Esophagus muscularis mucosa (tissue), 4 donors: ENCODE measurements around the gene EFNA1. TPM values are rescaled to one million over a fixed set of nuclear protein-coding genes. Genes with fewer than 3 reads are reported as not detected.

ENCODE experiments used
- DNase-seq: peaks from one replicate; pipeline ENCODE4 v3.0.0-alpha.2; 2017; ENCODE audit errors: extremely low spot score
- H3K27ac ChIP-seq, 4 donors: fragments of 200-600 bp; sonication (generic); replicated peaks in 1 of 4; 1 replicate in 3 of 4; 2 replicates in 1 of 4; pipeline ENCODE4 v1.5.1; 2016 to 2019; ENCODE audit warnings: mild to moderate bottlenecking in 1 of 4
- H3K27me3 ChIP-seq, 4 donors: fragments of 200-600 bp; sonication (generic); one replicate each; pipeline versions ENCODE4 v1.5.1 to v1.6.0; 2016 to 2019
- H3K36me3 ChIP-seq, 4 donors: fragments of 200-600 bp; sonication (generic); one replicate each; pipeline ENCODE4 v1.5.1; 2016 to 2019
- H3K4me1 ChIP-seq, 4 donors: fragments of 200-600 bp; sonication (generic); one replicate each; pipeline ENCODE4 v1.5.1; 2016 to 2019
- H3K4me3 ChIP-seq, 4 donors: fragments of 200-600 bp; sonication (generic); 1 replicate in 2 of 4; 2 replicates in 2 of 4; pipeline ENCODE4 v1.5.1; 2016 to 2019; ENCODE audit warnings: mild to moderate bottlenecking in 4 of 4, moderate library complexity in 1 of 4
- H3K9me3 ChIP-seq, 4 donors: fragments of 200-600 bp; sonication (generic); 1 replicate in 3 of 4; 2 replicates in 1 of 4; pipeline ENCODE4 v1.5.1; 2016 to 2019
- EP300 ChIP-seq: sonication (generic); formaldehyde crosslinking; IDR thresholded peaks from one replicate; pipeline ENCODE4 v1.6.1; 2017; ENCODE audit warnings: antibody characterized with exemption
- POLR2A ChIP-seq: fragments of 450-650 bp; IDR thresholded peaks from one replicate; pipeline ENCODE4 v1.6.1; 2017; ENCODE audit warnings: antibody characterized with exemption, moderate library complexity, mild to moderate bottlenecking, low read depth
- POLR2AphosphoS5 ChIP-seq, 2 donors: sonication (generic); formaldehyde crosslinking; IDR thresholded peaks; one replicate each; pipeline ENCODE4 v1.6.1; 2017; ENCODE audit warnings: antibody characterized with exemption in 2 of 2
- WGBS: methylation state at CpG from one replicate; pipeline ENCODE4 v1.1.5; 2018; 5-methylcytosine and 5-hydroxymethylcytosine counted together
- intact Hi-C: fragments of 100-400 bp; cut with DNase I; formaldehyde crosslinking; loops from one replicate; pipeline ENCODE4 v1.15.1; 2023
- total RNA-seq, 4 donors: library from RNA; depleted of rRNA; stranded (reverse); fragments of >200 nt; gene quantifications; one replicate each; pipeline versions ENCODE4 v1.1.0 to v1.2.1, GENCODE V29; 2016
- TF ChIP-seq, protein P1 (sequence below), 3 experiments: fragments of 200-600 bp in 2 of 3; fragments of 450-650 bp in 1 of 3; sonication (generic) in 2 of 3; IDR thresholded peaks; one replicate each; pipeline ENCODE4 v1.5.1; 2017 to 2019; ENCODE audit warnings: antibody characterized with exemption in 3 of 3, mild to moderate bottlenecking in 2 of 3, moderate library complexity in 1 of 3

Gene EFNA1
- total RNA-seq, 4 donors from 2014 or later, result 11.2 to 37.3 (median 27.5) TPM

DNA sequence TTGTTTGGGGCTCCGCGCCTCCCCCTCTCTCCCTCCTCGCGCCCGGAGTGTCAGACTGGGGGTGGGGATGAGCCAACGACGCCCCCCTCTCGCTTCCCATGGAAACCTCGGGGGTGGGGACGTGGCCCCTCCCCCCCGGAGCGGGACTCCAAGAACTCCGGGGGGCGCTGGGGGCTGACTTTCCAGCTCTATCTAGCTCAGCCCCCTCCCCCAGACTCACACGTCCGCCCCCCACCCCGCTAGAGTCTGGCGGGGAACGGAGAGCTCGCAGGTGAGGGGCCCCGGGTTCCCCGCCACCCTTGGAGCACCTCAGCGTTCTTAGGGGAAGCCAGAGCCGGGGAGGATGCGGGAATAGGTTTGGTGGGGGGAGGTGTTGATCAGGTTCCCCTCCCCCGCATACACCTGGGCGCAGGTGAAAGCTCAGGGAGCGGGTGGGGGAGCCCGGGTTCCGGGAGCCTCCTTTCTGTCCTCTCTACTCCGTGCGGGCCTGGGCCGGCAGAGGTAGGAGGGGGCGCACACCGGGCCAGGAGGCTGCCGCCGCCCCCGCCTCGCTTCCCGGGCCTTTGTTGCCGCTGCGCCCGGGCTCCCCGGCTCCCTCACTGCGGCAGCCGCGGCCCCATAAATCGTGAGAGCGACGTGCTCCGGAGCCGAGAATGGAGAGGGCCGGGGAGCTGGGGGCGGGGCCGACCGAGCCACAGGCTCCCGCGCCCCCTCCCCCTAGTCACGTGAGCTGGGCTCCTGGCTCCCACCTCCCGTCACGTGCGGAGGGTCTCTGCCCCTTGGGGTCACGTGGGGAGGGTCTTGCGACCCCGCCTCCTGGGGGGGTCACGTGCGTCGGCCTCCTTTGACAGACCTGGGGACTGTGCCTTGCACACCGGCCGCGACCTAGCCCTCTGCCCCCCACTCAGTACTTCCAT is 47.1 kb upstream of the EFNA1 start:
- intact Hi-C loops, result no loop called here
- 0% methylated on average over 5 of the region's 71 CpGs for WGBS
- no peak overlapping the region for H3K27ac ChIP-seq
- H3K9me3 ChIP-seq, result no peaks in the 10 kb centered on the region
- no peaks in the 10 kb centered on the region for H3K36me3 ChIP-seq
- TF ChIP-seq, protein P1, sequence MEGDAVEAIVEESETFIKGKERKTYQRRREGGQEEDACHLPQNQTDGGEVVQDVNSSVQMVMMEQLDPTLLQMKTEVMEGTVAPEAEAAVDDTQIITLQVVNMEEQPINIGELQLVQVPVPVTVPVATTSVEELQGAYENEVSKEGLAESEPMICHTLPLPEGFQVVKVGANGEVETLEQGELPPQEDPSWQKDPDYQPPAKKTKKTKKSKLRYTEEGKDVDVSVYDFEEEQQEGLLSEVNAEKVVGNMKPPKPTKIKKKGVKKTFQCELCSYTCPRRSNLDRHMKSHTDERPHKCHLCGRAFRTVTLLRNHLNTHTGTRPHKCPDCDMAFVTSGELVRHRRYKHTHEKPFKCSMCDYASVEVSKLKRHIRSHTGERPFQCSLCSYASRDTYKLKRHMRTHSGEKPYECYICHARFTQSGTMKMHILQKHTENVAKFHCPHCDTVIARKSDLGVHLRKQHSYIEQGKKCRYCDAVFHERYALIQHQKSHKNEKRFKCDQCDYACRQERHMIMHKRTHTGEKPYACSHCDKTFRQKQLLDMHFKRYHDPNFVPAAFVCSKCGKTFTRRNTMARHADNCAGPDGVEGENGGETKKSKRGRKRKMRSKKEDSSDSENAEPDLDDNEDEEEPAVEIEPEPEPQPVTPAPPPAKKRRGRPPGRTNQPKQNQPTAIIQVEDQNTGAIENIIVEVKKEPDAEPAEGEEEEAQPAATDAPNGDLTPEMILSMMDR (IDR thresholded peaks at IDR 0.05), result no peak
- TF ChIP-seq POLR2A, result no peak
- no peak for TF ChIP-seq POLR2AphosphoS5 (IDR thresholded peaks at IDR 0.05)
- TF ChIP-seq EP300, result no peak
- no peak for DNase-seq
- peaks cover 16 to 54% (median 52%) of the 10 kb centered on the region in 4 donors for H3K27me3 ChIP-seq
- H3K4me3 ChIP-seq, result peak overlapping the region; percentile 32 to 60 (median 54)
- peaks cover 52 to 69% (median 59%) of the 10 kb centered on the region in 4 donors for H3K4me1 ChIP-seq

DNA sequence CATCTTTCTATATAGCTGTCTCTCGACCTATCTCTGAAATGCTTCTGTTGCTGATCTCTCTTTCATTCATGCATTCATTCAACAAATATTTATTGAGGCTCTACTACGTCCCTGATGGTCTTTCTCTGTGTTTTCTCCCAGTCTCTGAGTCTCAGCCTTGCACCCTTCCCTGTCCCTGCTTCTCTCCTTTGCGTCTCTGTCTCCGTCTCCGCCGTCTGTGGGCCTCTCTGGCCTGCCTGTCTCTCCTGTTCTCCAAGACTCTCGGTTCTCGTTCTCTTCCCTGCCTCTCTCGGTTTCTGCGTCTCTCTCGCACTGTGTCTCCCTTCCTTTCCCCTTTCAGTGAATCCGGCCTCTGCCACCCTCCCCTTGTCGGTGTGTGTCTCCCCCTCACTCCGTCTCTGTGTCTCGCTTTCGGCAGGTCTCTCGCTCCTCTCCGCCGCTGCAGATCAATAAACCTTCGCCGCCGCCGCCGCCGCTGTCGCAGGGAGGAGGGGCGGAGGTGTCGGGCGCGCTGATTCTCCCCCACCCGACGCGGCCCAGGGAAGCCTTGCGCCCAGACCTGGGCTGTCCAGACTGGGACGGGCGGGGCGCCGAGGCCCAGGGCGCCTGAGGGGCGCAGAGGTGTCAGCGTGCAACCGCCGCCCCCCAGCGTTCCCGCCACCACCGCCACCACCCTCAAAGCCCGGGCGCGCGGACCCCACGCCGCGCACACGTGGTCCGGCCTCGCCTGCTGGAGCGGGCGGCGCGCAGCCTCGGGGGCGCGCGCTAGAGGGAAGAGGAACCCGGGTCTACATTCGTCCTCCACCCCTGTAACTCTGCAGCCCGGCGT is 46.0 kb upstream of the EFNA1 start:
- H3K9me3 ChIP-seq, result no peaks in the 10 kb centered on the region
- no peak overlapping the region for H3K27ac ChIP-seq
- intact Hi-C loops, result no loop called here
- 9% methylated on average over 34 of the region's 68 CpGs for WGBS
- H3K4me1 ChIP-seq, result peaks cover 60 to 80% (median 71%) of the 10 kb centered on the region in 4 donors
- TF ChIP-seq POLR2A, result no peak
- TF ChIP-seq EP300, result no peak
- no peak for TF ChIP-seq POLR2AphosphoS5 (IDR thresholded peaks at IDR 0.05)
- TF ChIP-seq, protein P1 (IDR thresholded peaks at IDR 0.05), result no peak
- peaks cover 16 to 54% (median 52%) of the 10 kb centered on the region in 4 donors for H3K27me3 ChIP-seq
- H3K4me3 ChIP-seq, result peak overlapping the region; percentile 18 to 42 (median 28)
- no peak for DNase-seq
- no peaks in the 10 kb centered on the region for H3K36me3 ChIP-seq

DNA sequence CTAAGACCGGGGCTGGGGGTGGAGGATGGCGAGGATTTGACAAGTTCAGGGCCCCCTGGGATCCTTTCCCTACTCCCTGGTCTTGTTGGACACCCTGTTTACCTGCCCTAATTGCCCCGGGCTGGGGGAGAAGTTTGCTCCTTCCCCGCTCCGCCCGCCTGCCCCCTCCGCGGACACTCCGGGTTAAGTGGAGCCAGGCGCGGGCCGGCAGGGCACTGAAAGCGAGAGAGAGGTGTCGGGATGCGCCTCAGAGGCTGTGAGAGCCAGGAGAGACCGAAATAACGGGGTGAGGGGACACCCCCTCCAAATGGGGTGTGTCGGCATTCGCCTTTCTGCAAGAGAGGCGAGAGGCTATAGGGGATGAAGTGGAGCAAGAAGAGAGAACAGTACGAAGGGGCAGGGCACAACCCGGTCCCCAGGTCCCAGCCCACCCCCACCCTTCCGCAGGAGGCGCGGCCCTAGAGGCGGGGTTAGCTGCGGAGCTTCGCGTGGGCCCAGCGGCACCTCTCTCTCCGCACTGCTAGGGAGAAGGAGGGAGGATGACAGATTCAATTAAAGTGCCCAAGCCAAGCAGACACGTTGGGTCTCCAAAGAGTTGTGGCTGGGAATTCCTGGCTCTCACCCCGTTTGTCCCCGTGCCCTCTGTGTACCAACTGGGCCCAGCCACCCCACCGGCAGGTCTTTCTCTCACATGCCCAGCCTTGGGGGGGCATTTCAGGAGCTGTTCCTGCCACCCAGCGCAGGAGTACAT is 45.2 kb upstream of the EFNA1 start:
- Histone ChIP-seq H3K9me3 (no peaks in the 10 kb centered on the region), H3K27ac (no peak overlapping the region), H3K4me3 (peak overlapping the region; percentile 18 to 42 (median 28)), H3K36me3 (no peaks in the 10 kb centered on the region), H3K27me3 (peaks cover 16 to 54% (median 52%) of the 10 kb centered on the region in 4 donors), H3K4me1 (peaks cover 60 to 88% (median 77%) of the 10 kb centered on the region in 4 donors)
- whole genome bisulfite sequencing, result 21% methylated on average over 30 of the region's 36 CpGs
- TF ChIP-seq EP300 (no peak), POLR2AphosphoS5 (IDR thresholded peaks at IDR 0.05) (no peak), POLR2A (no peak)
- TF ChIP-seq, protein P1 (IDR thresholded peaks at IDR 0.05), result no peak
- DNase-seq, result no peak
- intact Hi-C loops, result no loop called here

DNA sequence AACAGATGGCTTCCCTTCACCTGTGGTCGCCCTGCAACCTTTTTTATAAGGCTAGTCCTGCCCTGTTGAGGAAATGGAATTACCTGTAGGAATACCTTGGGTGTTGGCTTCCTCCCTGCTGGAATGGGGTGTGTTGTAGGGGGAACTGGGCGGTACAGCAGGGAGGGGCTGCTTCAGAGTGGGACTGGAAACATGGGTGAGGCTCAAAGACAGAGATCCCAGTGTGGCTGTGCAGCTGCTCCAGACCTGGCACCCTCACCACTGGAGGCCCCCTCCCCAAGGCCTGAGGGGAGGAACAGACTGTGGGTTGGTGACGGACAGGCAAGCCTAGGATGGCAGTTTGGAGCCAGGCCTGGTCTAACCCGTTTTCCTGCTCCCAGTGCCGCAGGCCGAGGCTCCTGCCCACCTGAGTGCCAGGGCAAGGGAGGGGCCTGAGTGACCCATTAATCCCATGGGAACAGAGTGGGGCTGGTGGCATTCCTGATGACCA is 44.6 kb upstream of the EFNA1 start:
- WGBS, result 68% methylated on average over 6 of the region's 6 CpGs
- Histone ChIP-seq H3K27me3 (peaks cover 16 to 54% (median 52%) of the 10 kb centered on the region in 4 donors), H3K27ac (no peak overlapping the region), H3K4me3 (no peak overlapping the region), H3K4me1 (peaks cover 60 to 91% (median 77%) of the 10 kb centered on the region in 4 donors), H3K9me3 (no peaks in the 10 kb centered on the region), H3K36me3 (no peaks in the 10 kb centered on the region)
- TF ChIP-seq POLR2A (no peak), EP300 (no peak), POLR2AphosphoS5 (IDR thresholded peaks at IDR 0.05) (no peak)
- TF ChIP-seq, protein P1 (IDR thresholded peaks at IDR 0.05), result no peak
- intact Hi-C loops, result no loop called here
- DNase-seq, result no peak
